Measurements from ENCODE around the gene GPR31.
"Not testable (repeated sequence)": the region's sequence is repeated elsewhere in the genome, so short reads cannot be mapped to it uniquely, and the experiment has no call there.

The GPR31 gene

GRCh38 chr6:167157863-167158262, at the start of gene GPR31:
GPR31 (minus strand) TSS chr6:167157980; CDS start chr6:167157831, 149 bp downstream.
- no peak for DNase-seq (ENCODE audit: low spot score)

- DNase-seq (ENCODE audit: low spot score), result no peak
Measured at GRCh38 chr6:167207527-167207926, 49.7 kb upstream of the GPR31 start.

GRCh38 chr6:167205316-167205715, 47.5 kb upstream of the GPR31 start:
- not testable (repeated sequence) for DNase-seq (ENCODE audit: low spot score)

GRCh38 chr6:167204059-167204348, 46.2 kb upstream of the GPR31 start:
- not testable (repeated sequence) for DNase-seq (ENCODE audit: low spot score)

- not testable (repeated sequence) for DNase-seq (ENCODE audit: low spot score)
Measured at GRCh38 chr6:167203261-167204058, 45.7 kb upstream of the GPR31 start.

- not testable (repeated sequence) for DNase-seq (ENCODE audit: low spot score)
Measured at GRCh38 chr6:167202613-167203012, 44.8 kb upstream of the GPR31 start.

GRCh38 chr6:167200806-167201205, 43.0 kb upstream of the GPR31 start:
- DNase-seq (ENCODE audit: low spot score), result no peak

GRCh38 chr6:167195941-167196610, 38.3 kb upstream of the GPR31 start:
- not testable (repeated sequence) for DNase-seq (ENCODE audit: low spot score)

GRCh38 chr6:167193515-167194125, 35.8 kb upstream of the GPR31 start:
- DNase-seq (ENCODE audit: low spot score), result not testable (repeated sequence)

- DNase-seq (ENCODE audit: low spot score), result not testable (repeated sequence)
Measured at GRCh38 chr6:167191043-167191583, 33.3 kb upstream of the GPR31 start.

GRCh38 chr6:167187275-167187674, 29.5 kb upstream of the GPR31 start:
- not testable (repeated sequence) for DNase-seq (ENCODE audit: low spot score)

GRCh38 chr6:167185101-167185500, 27.3 kb upstream of the GPR31 start:
- DNase-seq (ENCODE audit: low spot score), result not testable (repeated sequence)

GRCh38 chr6:167182913-167183314, 25.1 kb upstream of the GPR31 start:
- DNase-seq (ENCODE audit: low spot score), result not testable (repeated sequence)

GRCh38 chr6:167181351-167181750, 23.6 kb upstream of the GPR31 start:
- not testable (repeated sequence) for DNase-seq (ENCODE audit: low spot score)

GRCh38 chr6:167180086-167180485, 22.3 kb upstream of the GPR31 start:
- not testable (repeated sequence) for DNase-seq (ENCODE audit: low spot score)

- DNase-seq (ENCODE audit: low spot score), result not testable (repeated sequence)
Measured at GRCh38 chr6:167178896-167179655, 21.3 kb upstream of the GPR31 start.

GRCh38 chr6:167177271-167177670, 19.5 kb upstream of the GPR31 start:
- DNase-seq (ENCODE audit: low spot score), result not testable (repeated sequence)

GRCh38 chr6:167172011-167172410, 14.2 kb upstream of the GPR31 start:
- not testable (repeated sequence) for DNase-seq (ENCODE audit: low spot score)

- DNase-seq (ENCODE audit: low spot score), result not testable (repeated sequence)
Measured at GRCh38 chr6:167171300-167171699, 13.5 kb upstream of the GPR31 start.

GRCh38 chr6:167169867-167170266, 12.1 kb upstream of the GPR31 start:
- not testable (repeated sequence) for DNase-seq (ENCODE audit: low spot score)

GRCh38 chr6:167168296-167168695, 10.5 kb upstream of the GPR31 start:
- not testable (repeated sequence) for DNase-seq (ENCODE audit: low spot score)

- not testable (repeated sequence) for DNase-seq (ENCODE audit: low spot score)
Measured at GRCh38 chr6:167167699-167168098, 9.9 kb upstream of the GPR31 start.

Data from cerebellar cortex (tissue), 1 donor.